ENCODE measurements around the gene ZCCHC2. TPM values are rescaled to one million over a fixed set of nuclear protein-coding genes. Genes with fewer than 3 reads are reported as not detected.

ZCCHC2 gene
- total and polyA plus RNA-seq, 2 of the 13 experiments (the other 11 are each of a cell fraction or from before 2014, with no cell fraction given), result 62.5 to 76.1 TPM

GRCh38 chr18:62526098-62527025 is 3.5 kb downstream of the ZCCHC2 start (continued):
- TF ChIP-seq REST (IDR thresholded peaks at IDR 0.05; ENCODE audit: borderline replicate concordance in 1 of 2, low read depth in 1 of 2, low read length in 2 of 2), result peak in 1 of 2 experiments; percentile 44; a peak in 1 of 4 replicates
- TF ChIP-seq, protein P1, sequence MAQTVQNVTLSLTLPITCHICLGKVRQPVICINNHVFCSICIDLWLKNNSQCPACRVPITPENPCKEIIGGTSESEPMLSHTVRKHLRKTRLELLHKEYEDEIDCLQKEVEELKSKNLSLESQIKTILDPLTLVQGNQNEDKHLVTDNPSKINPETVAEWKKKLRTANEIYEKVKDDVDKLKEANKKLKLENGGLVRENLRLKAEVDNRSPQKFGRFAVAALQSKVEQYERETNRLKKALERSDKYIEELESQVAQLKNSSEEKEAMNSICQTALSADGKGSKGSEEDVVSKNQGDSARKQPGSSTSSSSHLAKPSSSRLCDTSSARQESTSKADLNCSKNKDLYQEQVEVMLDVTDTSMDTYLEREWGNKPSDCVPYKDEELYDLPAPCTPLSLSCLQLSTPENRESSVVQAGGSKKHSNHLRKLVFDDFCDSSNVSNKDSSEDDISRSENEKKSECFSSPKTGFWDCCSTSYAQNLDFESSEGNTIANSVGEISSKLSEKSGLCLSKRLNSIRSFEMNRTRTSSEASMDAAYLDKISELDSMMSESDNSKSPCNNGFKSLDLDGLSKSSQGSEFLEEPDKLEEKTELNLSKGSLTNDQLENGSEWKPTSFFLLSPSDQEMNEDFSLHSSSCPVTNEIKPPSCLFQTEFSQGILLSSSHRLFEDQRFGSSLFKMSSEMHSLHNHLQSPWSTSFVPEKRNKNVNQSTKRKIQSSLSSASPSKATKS (CRISPR knock-in tag; IDR thresholded peaks at IDR 0.05), result no peak
- TF ChIP-seq SAFB2 (CRISPR knock-in tag; IDR thresholded peaks at IDR 0.05; ENCODE audit: borderline replicate concordance, low read depth), result 0 out of 2 replicates have a peak, but pooled peaks have one; percentile 35
- TF ChIP-seq CBX5 (CRISPR knock-in tag; IDR thresholded peaks at IDR 0.05; ENCODE audit: borderline replicate concordance), result peak; percentile 50; the same call in 1 of the 2 replicates
- TF ChIP-seq, protein P2, sequence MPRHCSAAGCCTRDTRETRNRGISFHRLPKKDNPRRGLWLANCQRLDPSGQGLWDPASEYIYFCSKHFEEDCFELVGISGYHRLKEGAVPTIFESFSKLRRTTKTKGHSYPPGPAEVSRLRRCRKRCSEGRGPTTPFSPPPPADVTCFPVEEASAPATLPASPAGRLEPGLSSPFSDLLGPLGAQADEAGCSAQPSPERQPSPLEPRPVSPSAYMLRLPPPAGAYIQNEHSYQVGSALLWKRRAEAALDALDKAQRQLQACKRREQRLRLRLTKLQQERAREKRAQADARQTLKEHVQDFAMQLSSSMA (CRISPR knock-in tag; IDR thresholded peaks at IDR 0.05), result 0 out of 2 replicates have a peak, but pooled peaks have one; percentile 47
- TF ChIP-seq ZC3H4 (CRISPR knock-in tag; IDR thresholded peaks at IDR 0.05; ENCODE audit: borderline replicate concordance), result 0 out of 2 replicates have a peak, but pooled peaks have one; percentile 22
- peak; percentile 71; the same call in 1 of the 2 replicates for TF ChIP-seq GABPB1 (CRISPR knock-in tag; IDR thresholded peaks at IDR 0.05)
- TF ChIP-seq DRAP1 (CRISPR knock-in tag; IDR thresholded peaks at IDR 0.05), result no peak
- TF ChIP-seq, protein P3, sequence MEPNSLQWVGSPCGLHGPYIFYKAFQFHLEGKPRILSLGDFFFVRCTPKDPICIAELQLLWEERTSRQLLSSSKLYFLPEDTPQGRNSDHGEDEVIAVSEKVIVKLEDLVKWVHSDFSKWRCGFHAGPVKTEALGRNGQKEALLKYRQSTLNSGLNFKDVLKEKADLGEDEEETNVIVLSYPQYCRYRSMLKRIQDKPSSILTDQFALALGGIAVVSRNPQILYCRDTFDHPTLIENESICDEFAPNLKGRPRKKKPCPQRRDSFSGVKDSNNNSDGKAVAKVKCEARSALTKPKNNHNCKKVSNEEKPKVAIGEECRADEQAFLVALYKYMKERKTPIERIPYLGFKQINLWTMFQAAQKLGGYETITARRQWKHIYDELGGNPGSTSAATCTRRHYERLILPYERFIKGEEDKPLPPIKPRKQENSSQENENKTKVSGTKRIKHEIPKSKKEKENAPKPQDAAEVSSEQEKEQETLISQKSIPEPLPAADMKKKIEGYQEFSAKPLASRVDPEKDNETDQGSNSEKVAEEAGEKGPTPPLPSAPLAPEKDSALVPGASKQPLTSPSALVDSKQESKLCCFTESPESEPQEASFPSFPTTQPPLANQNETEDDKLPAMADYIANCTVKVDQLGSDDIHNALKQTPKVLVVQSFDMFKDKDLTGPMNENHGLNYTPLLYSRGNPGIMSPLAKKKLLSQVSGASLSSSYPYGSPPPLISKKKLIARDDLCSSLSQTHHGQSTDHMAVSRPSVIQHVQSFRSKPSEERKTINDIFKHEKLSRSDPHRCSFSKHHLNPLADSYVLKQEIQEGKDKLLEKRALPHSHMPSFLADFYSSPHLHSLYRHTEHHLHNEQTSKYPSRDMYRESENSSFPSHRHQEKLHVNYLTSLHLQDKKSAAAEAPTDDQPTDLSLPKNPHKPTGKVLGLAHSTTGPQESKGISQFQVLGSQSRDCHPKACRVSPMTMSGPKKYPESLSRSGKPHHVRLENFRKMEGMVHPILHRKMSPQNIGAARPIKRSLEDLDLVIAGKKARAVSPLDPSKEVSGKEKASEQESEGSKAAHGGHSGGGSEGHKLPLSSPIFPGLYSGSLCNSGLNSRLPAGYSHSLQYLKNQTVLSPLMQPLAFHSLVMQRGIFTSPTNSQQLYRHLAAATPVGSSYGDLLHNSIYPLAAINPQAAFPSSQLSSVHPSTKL (CRISPR knock-in tag; IDR thresholded peaks at IDR 0.05), result peak; percentile 49
- peak; percentile 76; the same call in 1 of the 2 replicates for TF ChIP-seq JUN (CRISPR knock-in tag; IDR thresholded peaks at IDR 0.05)
- TF ChIP-seq PHF21A (CRISPR knock-in tag; IDR thresholded peaks at IDR 0.05), result peak; percentile 63
- TF ChIP-seq CCAR2 (optimal IDR thresholded peaks at IDR 0.05; ENCODE audit: low read depth, low read length), result no peak
